Hepatocyte (in vitro differentiated cells): ENCODE measurements around the gene PHF1. TPM values are rescaled to one million over a fixed set of nuclear protein-coding genes. Genes with fewer than 3 reads are reported as not detected.

ENCODE experiments used
- DNase-seq: peaks from one replicate; pipeline ENCODE4 v3.0.0-alpha.2; 2016; ENCODE audit warnings: low spot score
- H2AFZ ChIP-seq: fragments of 200-600 bp; sonication (generic); 2 replicates; pipeline ENCODE4 v1.6.0; 2016; ENCODE audit warnings: antibody characterized with exemption, mild to moderate bottlenecking
- H3K27ac ChIP-seq: fragments of 200-600 bp; sonication (generic); 2 replicates; pipeline ENCODE4 v1.5.1; 2016; ENCODE audit warnings: mild to moderate bottlenecking
- H3K27me3 ChIP-seq: fragments of 200-600 bp; sonication (generic); 2 replicates; pipeline ENCODE4 v1.6.1; 2016
- H3K36me3 ChIP-seq: fragments of 200-600 bp; sonication (generic); replicated peaks from 2 replicates; pipeline ENCODE4 v1.5.1; 2016; ENCODE audit warnings: low read depth; ENCODE audit not compliant: insufficient read depth
- H3K4me1 ChIP-seq: fragments of 200-600 bp; sonication (generic); 2 replicates; pipeline ENCODE4 v1.5.1; 2016; ENCODE audit warnings: mild to moderate bottlenecking, moderate library complexity; ENCODE audit not compliant: insufficient read depth
- H3K4me2 ChIP-seq: fragments of 200-600 bp; sonication (generic); 2 replicates; pipeline ENCODE4 v1.6.0; 2016
- H3K4me3 ChIP-seq: fragments of 200-600 bp; sonication (generic); 2 replicates; pipeline ENCODE4 v1.5.1; 2016; ENCODE audit warnings: mild to moderate bottlenecking
- H3K79me2 ChIP-seq: fragments of 200-600 bp; sonication (generic); 2 replicates; pipeline ENCODE4 v1.6.0; 2017; ENCODE audit warnings: mild to moderate bottlenecking
- H3K9me2 ChIP-seq: fragments of 200-600 bp; sonication (generic); replicated peaks from 2 replicates; pipeline ENCODE4 v1.6.0; 2017; ENCODE audit warnings: mild to moderate bottlenecking; ENCODE audit not compliant: insufficient read depth
- H3K9me3 ChIP-seq: fragments of 200-600 bp; sonication (generic); 2 replicates; pipeline ENCODE4 v1.5.1; 2016; ENCODE audit warnings: low read depth, mild to moderate bottlenecking
- H4K20me1 ChIP-seq: fragments of 200-600 bp; sonication (generic); 2 replicates; pipeline ENCODE4 v1.6.0; 2016; ENCODE audit warnings: mild to moderate bottlenecking; ENCODE audit not compliant: insufficient read depth, poor library complexity, severe bottlenecking
- CTCF ChIP-seq: fragments of 200-600 bp; sonication (generic); IDR thresholded peaks from 2 replicates; pipeline ENCODE4 v1.5.1; 2016; ENCODE audit warnings: antibody characterized with exemption, mild to moderate bottlenecking; ENCODE audit not compliant: poor library complexity
- EZH2 ChIP-seq: fragments of 200-600 bp; sonication (generic); IDR thresholded peaks from 2 replicates; pipeline ENCODE4 v1.6.1; 2016; ENCODE audit warnings: antibody characterized with exemption, mild to moderate bottlenecking, borderline replicate concordance
- EZH2phosphoT487 ChIP-seq: fragments of 200-600 bp; sonication (generic); IDR thresholded peaks from one replicate; pipeline ENCODE4 v1.6.1; 2018; ENCODE audit warnings: antibody characterized with exemption, mild to moderate bottlenecking, low read depth, moderate library complexity; ENCODE audit not compliant: unreplicated experiment, severe bottlenecking
- WGBS: methylation state at CpG from one replicate; pipeline ENCODE4 v1.1.6; 2016; ENCODE audit warnings: low lambda C conversion rate; ENCODE audit errors: missing lambda C conversion rate; 5-methylcytosine and 5-hydroxymethylcytosine counted together
- polyA plus RNA-seq: library from polyadenylated mRNA; unstranded; fragments of >200 nt; fragmentation: Nextera tagmentation; extraction: Ambion mirVana; gene quantifications from 2 replicates; pipeline ENCODE4 v1.2.1, GENCODE V29; 2016
- total RNA-seq: library from RNA; depleted of rRNA; stranded (reverse); fragments of >200 nt; gene quantifications from 2 replicates; pipeline ENCODE4 v1.2.3, GENCODE V29; 2014

PHF1 gene
- total and polyA plus RNA-seq, 2 experiments from 2014 or later: 37.2 to 42.4 TPM

DNA sequence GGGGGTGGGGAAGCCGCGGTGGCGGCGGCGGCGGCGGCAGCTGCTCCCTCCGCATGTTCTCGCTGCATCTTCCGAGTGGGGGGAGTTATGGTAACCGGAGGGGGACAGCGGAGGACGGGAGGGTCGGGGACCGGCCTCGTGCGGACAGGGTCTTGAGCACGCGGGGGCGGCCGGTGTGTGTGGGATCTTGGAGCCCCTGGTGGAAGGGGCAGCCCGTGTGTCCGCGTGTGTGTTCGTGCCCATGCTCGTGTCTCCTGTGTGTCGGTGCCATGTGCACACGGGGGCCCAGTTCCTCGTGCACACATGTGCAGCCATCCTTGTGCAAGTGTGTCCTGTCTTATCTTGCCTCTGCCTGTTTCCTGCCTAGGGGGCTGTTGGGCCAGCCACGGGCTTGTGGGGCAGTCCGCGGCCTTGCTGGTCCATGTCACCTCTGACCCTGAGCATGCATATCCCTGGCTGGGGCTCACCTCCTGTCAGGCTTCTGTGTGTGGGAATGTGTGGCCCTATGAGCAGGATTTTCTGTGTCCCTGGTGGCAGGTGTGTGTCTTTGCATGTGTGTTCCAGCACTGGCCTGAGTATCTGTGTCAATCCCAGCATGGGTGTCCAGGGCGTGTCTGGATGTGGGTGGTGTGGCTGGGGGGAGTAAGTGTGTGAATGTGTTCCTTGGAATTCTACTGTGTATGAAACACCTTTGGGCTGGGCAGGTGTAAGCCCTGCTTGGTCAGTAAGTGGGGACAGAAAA lies 17.6 kb downstream of the PHF1 start:
- peaks cover 45% of the 10 kb centered on the region for H3K4me1 ChIP-seq
- peak overlapping the region; percentile 72 for H3K27ac ChIP-seq
- H3K4me2 ChIP-seq: peak overlapping the region; percentile 91
- peak; percentile 67 for DNase-seq
- H2AFZ ChIP-seq: no peak overlapping the region
- no peaks in the 10 kb centered on the region for H3K27me3 ChIP-seq
- TF ChIP-seq CTCF (no peak), EZH2phosphoT487 (no peak), EZH2 (no peak)
- 18% methylated on average over 14 of the region's 33 CpGs for WGBS
- H3K4me3 ChIP-seq: peak overlapping the region; percentile 47
- H3K9me3 ChIP-seq: no peaks in the 10 kb centered on the region
- no peaks in the 10 kb centered on the region for H3K9me2 ChIP-seq
- peaks cover 54% of the 10 kb centered on the region for H3K79me2 ChIP-seq
- no peaks in the 10 kb centered on the region for H4K20me1 ChIP-seq
- no peaks in the 10 kb centered on the region for H3K36me3 ChIP-seq

GRCh38 chr6:33428966-33429749 lies 18.3 kb downstream of the PHF1 start:
- H3K9me3 ChIP-seq: no peaks in the 10 kb centered on the region
- H3K27ac ChIP-seq: peak overlapping the region; percentile 72
- peaks cover 51% of the 10 kb centered on the region for H3K4me1 ChIP-seq
- 81% methylated on average over 5 of the region's 5 CpGs for WGBS
- no peak overlapping the region for H3K4me3 ChIP-seq
- H3K36me3 ChIP-seq: no peaks in the 10 kb centered on the region
- no peaks in the 10 kb centered on the region for H4K20me1 ChIP-seq
- peaks cover 50% of the 10 kb centered on the region for H3K79me2 ChIP-seq
- no peak for DNase-seq
- TF ChIP-seq EZH2phosphoT487 (no peak), CTCF (no peak), EZH2 (no peak)
- H3K27me3 ChIP-seq: no peaks in the 10 kb centered on the region
- H3K4me2 ChIP-seq: peak overlapping the region; percentile 91
- H3K9me2 ChIP-seq: no peaks in the 10 kb centered on the region
- no peak overlapping the region for H2AFZ ChIP-seq

GRCh38 chr6:33429750-33430052 lies 18.9 kb downstream of the PHF1 start:
- no peaks in the 10 kb centered on the region for H3K27me3 ChIP-seq
- no peaks in the 10 kb centered on the region for H4K20me1 ChIP-seq
- H3K4me1 ChIP-seq: peaks cover 47% of the 10 kb centered on the region
- no peak overlapping the region for H2AFZ ChIP-seq
- 76% methylated on average over 2 of the region's 2 CpGs for WGBS
- no peaks in the 10 kb centered on the region for H3K36me3 ChIP-seq
- H3K9me3 ChIP-seq: no peaks in the 10 kb centered on the region
- H3K9me2 ChIP-seq: no peaks in the 10 kb centered on the region
- H3K27ac ChIP-seq: no peak overlapping the region
- no peak overlapping the region for H3K4me3 ChIP-seq
- H3K79me2 ChIP-seq: peaks cover 48% of the 10 kb centered on the region
- no peak for DNase-seq
- TF ChIP-seq EZH2: no peak
- TF ChIP-seq CTCF: no peak
- no peak for TF ChIP-seq EZH2phosphoT487
- no peak overlapping the region for H3K4me2 ChIP-seq
